Duodenal mucosa (tissue), 2 donors: Measurements from ENCODE around the gene BNIP2.
"Not testable (repeated sequence)": the region's sequence is repeated elsewhere in the genome, so short reads cannot be mapped to it uniquely, and the experiment has no call there.

ENCODE experiments used
- H3K27ac ChIP-seq: one replicate; pipeline ENCODE4 v1.7.0; 2013; ENCODE audit warnings: low read depth, low read length
- H3K27me3 ChIP-seq, 2 donors: one replicate each; pipeline ENCODE4 v1.7.0; 2013; ENCODE audit warnings: low read length in 2 of 2, control low read depth in 1 of 2; ENCODE audit not compliant: insufficient read depth in 2 of 2, control insufficient read depth in 1 of 2
- H3K36me3 ChIP-seq, 2 donors: one replicate each; pipeline ENCODE4 v1.7.0; 2013; ENCODE audit warnings: low read length in 2 of 2, control low read depth in 1 of 2; ENCODE audit not compliant: insufficient read depth in 2 of 2, control insufficient read depth in 1 of 2
- H3K4me1 ChIP-seq, 2 donors: one replicate each; pipeline ENCODE4 v1.7.0; 2013; ENCODE audit warnings: low read length in 2 of 2, control low read depth in 1 of 2; ENCODE audit not compliant: insufficient read depth in 2 of 2, control insufficient read depth in 1 of 2
- H3K4me3 ChIP-seq, 2 donors: one replicate each; pipeline ENCODE4 v1.7.0; 2013; ENCODE audit warnings: low read length in 2 of 2, low read depth in 1 of 2
- H3K9ac ChIP-seq, 2 donors: one replicate each; pipeline ENCODE4 v1.7.0; 2013; ENCODE audit warnings: low read length in 2 of 2, low read depth in 1 of 2
- H3K9me3 ChIP-seq, 2 donors: one replicate each; pipeline ENCODE4 v1.7.0; 2013; ENCODE audit warnings: low read length in 2 of 2, control low read depth in 1 of 2; ENCODE audit not compliant: control insufficient read depth in 1 of 2

Gene BNIP2

GRCh38 chr15:59646277-59646676 is 42.8 kb downstream of the BNIP2 start:
- H3K27me3 ChIP-seq, result no peaks in the 10 kb centered on the region
- H3K36me3 ChIP-seq, result peaks cover 0 to 21% of the 10 kb centered on the region in 2 donors
- no peak overlapping the region for H3K9ac ChIP-seq
- no peaks in the 10 kb centered on the region for H3K4me1 ChIP-seq
- H3K4me3 ChIP-seq, result no peak overlapping the region
- H3K9me3 ChIP-seq, result no peaks in the 10 kb centered on the region
- H3K27ac ChIP-seq, result no peak overlapping the region

GRCh38 chr15:59645812-59646211 is 43.3 kb downstream of the BNIP2 start:
- H3K36me3 ChIP-seq, result peaks cover 0 to 21% of the 10 kb centered on the region in 2 donors
- H3K4me1 ChIP-seq, H3K9me3 ChIP-seq, H3K27me3 ChIP-seq, H3K4me3 ChIP-seq, H3K9ac ChIP-seq, H3K27ac ChIP-seq: not testable (repeated sequence)

GRCh38 chr15:59644756-59645155 is 44.4 kb downstream of the BNIP2 start:
- H3K4me3 ChIP-seq, result no peak overlapping the region
- H3K27ac ChIP-seq, result no peak overlapping the region
- peaks cover 0 to 25% of the 10 kb centered on the region in 2 donors for H3K36me3 ChIP-seq
- H3K27me3 ChIP-seq, result no peaks in the 10 kb centered on the region
- no peaks in the 10 kb centered on the region for H3K9me3 ChIP-seq
- H3K4me1 ChIP-seq, result no peaks in the 10 kb centered on the region
- H3K9ac ChIP-seq, result no peak overlapping the region

GRCh38 chr15:59642351-59642750 is 46.8 kb downstream of the BNIP2 start:
- no peak overlapping the region for H3K9ac ChIP-seq
- H3K27ac ChIP-seq, result no peak overlapping the region
- H3K4me3 ChIP-seq, result no peak overlapping the region
- no peaks in the 10 kb centered on the region for H3K27me3 ChIP-seq
- H3K4me1 ChIP-seq, result no peaks in the 10 kb centered on the region
- no peaks in the 10 kb centered on the region for H3K9me3 ChIP-seq
- peaks cover 0 to 24% of the 10 kb centered on the region in 2 donors for H3K36me3 ChIP-seq

- H3K4me1 ChIP-seq, H3K9me3 ChIP-seq, H3K9ac ChIP-seq, H3K27me3 ChIP-seq, H3K27ac ChIP-seq, H3K4me3 ChIP-seq: not testable (repeated sequence)
- peaks cover 0 to 19% of the 10 kb centered on the region in 2 donors for H3K36me3 ChIP-seq
Measured at GRCh38 chr15:59637507-59637906, 51.6 kb downstream of the BNIP2 start.

- peaks cover 0 to 19% of the 10 kb centered on the region in 2 donors for H3K36me3 ChIP-seq
- no peaks in the 10 kb centered on the region for H3K27me3 ChIP-seq
- H3K4me1 ChIP-seq, result no peaks in the 10 kb centered on the region
- no peak overlapping the region for H3K4me3 ChIP-seq
- no peaks in the 10 kb centered on the region for H3K9me3 ChIP-seq
- no peak overlapping the region for H3K27ac ChIP-seq
- no peak overlapping the region for H3K9ac ChIP-seq
Measured at GRCh38 chr15:59636184-59636583, 52.9 kb downstream of the BNIP2 start.

GRCh38 chr15:59632714-59633113 is 56.4 kb downstream of the BNIP2 start:
- Histone ChIP-seq H3K27ac (no peak overlapping the region), H3K9me3 (no peaks in the 10 kb centered on the region), H3K27me3 (no peaks in the 10 kb centered on the region), H3K9ac (no peak overlapping the region), H3K4me1 (no peaks in the 10 kb centered on the region), H3K36me3 (peaks cover 0 to 9% of the 10 kb centered on the region in 2 donors), H3K4me3 (no peak overlapping the region)

GRCh38 chr15:59622289-59622688 is 66.8 kb downstream of the BNIP2 start:
- H3K27ac ChIP-seq, result no peak overlapping the region

GRCh38 chr15:59618406-59618805 is 70.7 kb downstream of the BNIP2 start:
- Histone ChIP-seq H3K9ac (peak overlapping the region; percentile 16 to 37), H3K9me3 (no peaks in the 10 kb centered on the region), H3K27ac (no peak overlapping the region), H3K4me3 (peak overlapping the region in 1 of 2 donors; percentile 51), H3K36me3 (peaks cover 21 to 47% of the 10 kb centered on the region in 2 donors), H3K27me3 (peaks cover 0 to 5% of the 10 kb centered on the region in 2 donors), H3K4me1 (peaks cover 13 to 21% of the 10 kb centered on the region in 2 donors)

More at GRCh38 chr15:59622289-59622688, 66.8 kb downstream of the BNIP2 start:
- Histone ChIP-seq H3K9me3 (no peaks in the 10 kb centered on the region), H3K9ac (no peak overlapping the region), H3K36me3 (peaks cover 25 to 67% of the 10 kb centered on the region in 2 donors), H3K4me1 (peaks cover 8 to 14% of the 10 kb centered on the region in 2 donors), H3K4me3 (no peak overlapping the region), H3K27me3 (peaks cover 0 to 5% of the 10 kb centered on the region in 2 donors)

- H3K9ac ChIP-seq, result peak overlapping the region; percentile 48 to 60
- peaks cover 21 to 38% of the 10 kb centered on the region in 2 donors for H3K36me3 ChIP-seq
- H3K4me3 ChIP-seq, result peak overlapping the region; percentile 52 to 84
- no peaks in the 10 kb centered on the region for H3K9me3 ChIP-seq
- H3K27ac ChIP-seq, result no peak overlapping the region
- H3K27me3 ChIP-seq, result peaks cover 0 to 5% of the 10 kb centered on the region in 2 donors
- peaks cover 13 to 21% of the 10 kb centered on the region in 2 donors for H3K4me1 ChIP-seq
Measured at GRCh38 chr15:59616379-59616778, 72.7 kb downstream of the BNIP2 start.

- H3K4me3 ChIP-seq, result peak overlapping the region; percentile 52 to 84
- H3K27me3 ChIP-seq, result peaks cover 0 to 5% of the 10 kb centered on the region in 2 donors
- H3K9me3 ChIP-seq, result no peaks in the 10 kb centered on the region
- peaks cover 21 to 32% of the 10 kb centered on the region in 2 donors for H3K36me3 ChIP-seq
- H3K4me1 ChIP-seq, result peaks cover 13 to 21% of the 10 kb centered on the region in 2 donors
- no peak overlapping the region for H3K27ac ChIP-seq
- peak overlapping the region; percentile 48 to 60 for H3K9ac ChIP-seq
Measured at GRCh38 chr15:59615661-59616060, 73.5 kb downstream of the BNIP2 start.
